CD14-positive monocyte (primary cell): ENCODE data around the gene PTTG1IP. TPM values are rescaled to one million over a fixed set of nuclear protein-coding genes. Genes with fewer than 3 reads are reported as not detected.
A peak's percentile ranks its signal among the peaks of the same experiment; 100 is the strongest.

ENCODE experiments used
- DNase-seq, 3 donors: peaks; one replicate each; pipeline ENCODE4 v3.0.0-alpha.2; 2011 to 2022
- H2AFZ ChIP-seq: 2 replicates; pipeline ENCODE4 v1.6.0; 2012; ENCODE audit warnings: mild to moderate bottlenecking, low read depth, low read length, inconsistent platforms; ENCODE audit not compliant: insufficient read depth, poor library complexity, severe bottlenecking
- H3K27ac ChIP-seq, 2 donors: 1 replicate in 1 of 2; 2 replicates in 1 of 2; pipeline ENCODE4 v1.5.1; 2012 to 2013; ENCODE audit warnings: low read length in 2 of 2, control low read depth in 1 of 2, inconsistent platforms in 1 of 2, low read depth in 1 of 2, mild to moderate bottlenecking in 1 of 2
- H3K27me3 ChIP-seq, 2 donors: one replicate each; pipeline versions ENCODE4 v1.6.0 to v1.6.1; 2011 to 2013; ENCODE audit warnings: low read length in 2 of 2; ENCODE audit not compliant: control insufficient read depth in 2 of 2, insufficient read depth in 2 of 2
- H3K36me3 ChIP-seq, 2 donors: replicated peaks in 1 of 2; 1 replicate in 1 of 2; 2 replicates in 1 of 2; pipeline versions ENCODE4 v1.5.1 to v1.6.1; 2012 to 2013; ENCODE audit warnings: low read length in 2 of 2, control low read depth in 1 of 2, inconsistent platforms in 1 of 2, mild to moderate bottlenecking in 1 of 2; ENCODE audit not compliant: insufficient read depth in 2 of 2, control insufficient read depth in 1 of 2
- H3K4me1 ChIP-seq, 2 donors: 1 replicate in 1 of 2; 2 replicates in 1 of 2; pipeline versions ENCODE4 v1.5.1 to v1.6.1; 2012 to 2013; ENCODE audit warnings: low read length in 2 of 2, control low read depth in 1 of 2, inconsistent platforms in 1 of 2, mild to moderate bottlenecking in 1 of 2, moderate library complexity in 1 of 2; ENCODE audit not compliant: insufficient read depth in 2 of 2, control insufficient read depth in 1 of 2
- H3K4me2 ChIP-seq: replicated peaks from 2 replicates; pipeline ENCODE3; 2012; ENCODE audit warnings: low read length, moderate library complexity, mild to moderate bottlenecking; ENCODE audit not compliant: poor library complexity, severe bottlenecking; ENCODE audit errors: extremely low read depth
- H3K4me3 ChIP-seq, 3 experiments: fragments of 200-600 bp in 1 of 3; sonication (generic) in 1 of 3; replicated peaks in 1 of 3; 1 replicate in 2 of 3; 2 replicates in 1 of 3; pipeline ENCODE4 v1.5.1; 2011 to 2013; ENCODE audit warnings: low read length in 3 of 3, mild to moderate bottlenecking in 3 of 3, control low read depth in 2 of 3, low read depth in 2 of 3, inconsistent platforms in 1 of 3, moderate library complexity in 1 of 3
- H3K79me2 ChIP-seq: 2 replicates; pipeline ENCODE4 v1.6.0; 2012; ENCODE audit warnings: mild to moderate bottlenecking, control low read depth, inconsistent platforms, low read length, moderate library complexity; ENCODE audit not compliant: insufficient read depth
- H3K9ac ChIP-seq: 2 replicates; pipeline ENCODE4 v1.6.0; 2017; ENCODE audit warnings: low read length, mild to moderate bottlenecking; ENCODE audit not compliant: insufficient read depth, poor library complexity, severe bottlenecking
- H3K9me3 ChIP-seq, 2 donors: replicated peaks in 1 of 2; 1 replicate in 1 of 2; 2 replicates in 1 of 2; pipeline versions ENCODE4 v1.5.1 to v1.6.1; 2012 to 2013; ENCODE audit warnings: low read length in 2 of 2, control low read depth in 1 of 2; ENCODE audit not compliant: control insufficient read depth in 1 of 2, insufficient read depth in 1 of 2
- H4K20me1 ChIP-seq: 2 replicates; pipeline ENCODE4 v1.6.0; 2012; ENCODE audit warnings: mild to moderate bottlenecking, low read length, control low read depth, moderate library complexity; ENCODE audit not compliant: insufficient read depth
- H3K27ac Mint-ChIP-seq, 7 donors: one replicate each; pipeline ENCODE4 v1.8.0; 2020; ENCODE audit warnings: mild to moderate bottlenecking in 7 of 7, mixed read lengths in 7 of 7, moderate library complexity in 6 of 7, inconsistent platforms in 2 of 7
- H3K27me3 Mint-ChIP-seq, 3 donors: one replicate each; pipeline ENCODE4 v1.8.0; 2021 to 2022; ENCODE audit warnings: low read depth in 3 of 3, mild to moderate bottlenecking in 3 of 3, mixed read lengths in 3 of 3, moderate library complexity in 3 of 3, inconsistent platforms in 1 of 3
- H3K36me3 Mint-ChIP-seq, 2 donors: one replicate each; pipeline ENCODE4 v1.8.0; 2020; ENCODE audit warnings: mixed read lengths in 2 of 2, inconsistent platforms in 1 of 2, mild to moderate bottlenecking in 1 of 2
- H3K4me1 Mint-ChIP-seq: one replicate; pipeline ENCODE4 v1.8.0; 2020; ENCODE audit warnings: mild to moderate bottlenecking, mixed read lengths
- H3K4me3 Mint-ChIP-seq, 2 donors: one replicate each; pipeline ENCODE4 v1.8.0; 2020; ENCODE audit warnings: mild to moderate bottlenecking in 2 of 2, mixed read lengths in 2 of 2, moderate library complexity in 1 of 2
- H3K9me3 Mint-ChIP-seq, 7 donors: one replicate each; pipeline ENCODE4 v1.8.0; 2020 to 2022; ENCODE audit warnings: mixed read lengths in 7 of 7, mild to moderate bottlenecking in 6 of 7, moderate library complexity in 6 of 7, inconsistent platforms in 2 of 7
- CTCF ChIP-seq: fragments of 200-600 bp; IDR thresholded peaks from one replicate; pipeline ENCODE4 v1.8.0; 2022; ENCODE audit warnings: antibody characterized with exemption, mild to moderate bottlenecking
- WGBS: methylation state at CpG from one replicate; pipeline ENCODE4 v1.1.5; 2013; ENCODE audit warnings: missing lambda C conversion rate; ENCODE audit not compliant: insufficient coverage; 5-methylcytosine and 5-hydroxymethylcytosine counted together
- intact Hi-C, 2 donors: fragments of 100-400 bp; cut with micrococcal nuclease; formaldehyde crosslinking; loops; one replicate each; pipeline versions ENCODE4 v1.15.0 to v1.15.1; 2023
- polyA plus RNA-seq, 3 donors: library from polyadenylated mRNA; depleted of rRNA in 1 of 3; unstranded in 2 of 3; stranded (reverse) in 1 of 3; fragments of 300-500 nt in 2 of 3; fragments of >200 nt in 1 of 3; fragmentation: Illumina TruSeq in 2 of 3; gene quantifications; 1 replicate in 2 of 3; 2 replicates in 1 of 3; pipeline ENCODE4 v1.2.3, GENCODE V29; 2012 to 2021

PTTG1IP gene
- polyA plus RNA-seq, 3 donors = 118 to 238 (median 206) TPM

GRCh38 chr21:44842087-44842486 lies 31.4 kb downstream of the PTTG1IP start:
- H3K4me3 ChIP-seq = no peak overlapping the region
- Mint-ChIP-seq H3K27me3 (peaks cover 5 to 12% (median 10%) of the 10 kb centered on the region in 3 donors), H3K36me3 (no peaks in the 10 kb centered on the region), H3K4me1 (peaks cover 22% of the 10 kb centered on the region), H3K27ac (peak overlapping the region in 1 of 7 donors; percentile 47), H3K4me3 (no peak overlapping the region), H3K9me3 (peaks cover 0 to 2% (median 0%) of the 10 kb centered on the region in 7 donors)
- H3K27me3 ChIP-seq = no peaks in the 10 kb centered on the region
- peaks cover 4% of the 10 kb centered on the region for H4K20me1 ChIP-seq
- H3K4me1 ChIP-seq = peaks cover 20 to 23% of the 10 kb centered on the region in 2 donors
- H3K9me3 ChIP-seq = no peaks in the 10 kb centered on the region
- H3K27ac ChIP-seq = no peak overlapping the region
- WGBS = 88% methylated on average over 5 of the region's 10 CpGs
- H2AFZ ChIP-seq = no peak overlapping the region
- no peaks in the 10 kb centered on the region for H3K36me3 ChIP-seq
- H3K79me2 ChIP-seq = no peaks in the 10 kb centered on the region
- DNase-seq = no peak
- intact Hi-C loops = no loop called here
- no peak for TF ChIP-seq CTCF
- no peak overlapping the region for H3K9ac ChIP-seq
- no peak overlapping the region for H3K4me2 ChIP-seq

GRCh38 chr21:44840771-44841170 lies 32.7 kb downstream of the PTTG1IP start:
- H3K9ac ChIP-seq = no peak overlapping the region
- H3K36me3 ChIP-seq = no peaks in the 10 kb centered on the region
- H4K20me1 ChIP-seq = no peaks in the 10 kb centered on the region
- intact Hi-C loops = no loop called here
- no peaks in the 10 kb centered on the region for H3K79me2 ChIP-seq
- H3K27ac Mint-ChIP-seq = no peak overlapping the region
- H3K9me3 Mint-ChIP-seq = peaks cover 0 to 2% (median 0%) of the 10 kb centered on the region in 7 donors
- no peak overlapping the region for H3K4me3 ChIP-seq
- H3K4me1 Mint-ChIP-seq = peaks cover 14% of the 10 kb centered on the region
- H3K4me3 Mint-ChIP-seq = no peak overlapping the region
- no peaks in the 10 kb centered on the region for H3K9me3 ChIP-seq
- no peak for TF ChIP-seq CTCF
- H2AFZ ChIP-seq = no peak overlapping the region
- peaks cover 7 to 10% of the 10 kb centered on the region in 2 donors for H3K4me1 ChIP-seq
- H3K27me3 ChIP-seq = no peaks in the 10 kb centered on the region
- H3K27ac ChIP-seq = no peak overlapping the region
- DNase-seq = no peak
- H3K4me2 ChIP-seq = no peak overlapping the region
- no peaks in the 10 kb centered on the region for H3K36me3 Mint-ChIP-seq
- peaks cover 7 to 12% (median 10%) of the 10 kb centered on the region in 3 donors for H3K27me3 Mint-ChIP-seq
- WGBS = 81% methylated on average over 10 of the region's 11 CpGs
